Esophagus squamous epithelium (tissue), 5 donors: Measurements from ENCODE around the gene FYCO1. TPM values are rescaled to one million over a fixed set of nuclear protein-coding genes. Genes with fewer than 3 reads are reported as not detected.
A peak's percentile ranks its signal among the peaks of the same experiment; 100 is the strongest.

Experiments
- DNase-seq: peaks from one replicate; lab custom pipeline; 2025; lab: John Stamatoyannopoulos, UW
- H3K27ac ChIP-seq, 4 donors: fragments of 200-600 bp; sonication (generic); one replicate each; pipeline ENCODE4 v1.5.1; 2016 to 2019; ENCODE audit warnings: mild to moderate bottlenecking in 1 of 4
- H3K27me3 ChIP-seq, 4 donors: fragments of 200-600 bp; sonication (generic); 1 replicate in 3 of 4; 2 replicates in 1 of 4; pipeline versions ENCODE4 v1.5.1 to v1.6.0; 2017 to 2021; ENCODE audit warnings: antibody characterized with exemption in 1 of 4
- H3K36me3 ChIP-seq, 3 donors: fragments of 200-600 bp; sonication (generic); one replicate each; pipeline ENCODE4 v1.5.1; 2016 to 2019
- H3K4me1 ChIP-seq, 3 donors: fragments of 200-600 bp; sonication (generic); one replicate each; pipeline ENCODE4 v1.5.1; 2017 to 2019
- H3K4me3 ChIP-seq, 4 donors: fragments of 200-600 bp; sonication (generic); 1 replicate in 3 of 4; 2 replicates in 1 of 4; pipeline ENCODE4 v1.5.1; 2016 to 2019; ENCODE audit warnings: mild to moderate bottlenecking in 2 of 4, moderate library complexity in 1 of 4
- H3K9me3 ChIP-seq, 3 donors: fragments of 200-600 bp; sonication (generic); one replicate each; pipeline ENCODE4 v1.5.1; 2016 to 2019
- CTCF ChIP-seq, 6 experiments: fragments of 450-650 bp in 4 of 6; fragments of 200-600 bp in 2 of 6; sonication (generic) in 2 of 6; IDR thresholded peaks; one replicate each; pipeline ENCODE4 v1.5.1; 2016 to 2019; ENCODE audit warnings: antibody characterized with exemption in 6 of 6, mild to moderate bottlenecking in 4 of 6, moderate library complexity in 4 of 6
- POLR2A ChIP-seq, 4 donors: fragments of 450-650 bp; IDR thresholded peaks; one replicate each; pipeline ENCODE4 v1.6.1; 2017; ENCODE audit warnings: antibody characterized with exemption in 4 of 4, mild to moderate bottlenecking in 4 of 4, moderate library complexity in 3 of 4
- WGBS, 2 donors: methylation state at CpG; one replicate each; pipeline ENCODE4 v1.1.5; 2018; 5-methylcytosine and 5-hydroxymethylcytosine counted together
- intact Hi-C: fragments of 100-400 bp; cut with DNase I; formaldehyde crosslinking; loops from one replicate; pipeline ENCODE4 v1.15.0; 2022
- total RNA-seq, 4 donors: library from RNA; depleted of rRNA; stranded (reverse); fragments of >200 nt; gene quantifications; one replicate each; pipeline ENCODE4 v1.1.0, GENCODE V29; 2016
- donor health status: DM: yes; HTN: yes; CAD: no.

FYCO1 gene
- total RNA-seq, 4 donors from 2014 or later: 17.8 to 33.3 (median 25.0) TPM

- Histone ChIP-seq H3K27ac (peak overlapping the region; percentile 4 to 72 (median 44)), H3K4me3 (no peak overlapping the region), H3K27me3 (no peaks in the 10 kb centered on the region), H3K9me3 (no peaks in the 10 kb centered on the region), H3K4me1 (peaks cover 0 to 17% (median 0%) of the 10 kb centered on the region in 3 donors), H3K36me3 (peaks cover 38 to 100% (median 57%) of the 10 kb centered on the region in 3 donors)
- DNase-seq: no peak
- intact Hi-C loops: no loop called here
- 80 to 90% methylated on average over 6 to 7 of the region's 7 CpGs for WGBS, 2 donors
- TF ChIP-seq CTCF (IDR thresholded peaks at IDR 0.05) (no peak), POLR2A (IDR thresholded peaks at IDR 0.05) (no peak)
These were observed 36.4 kb downstream of the FYCO1 start for GRCh38 chr3:45959201-45959600.

GRCh38 chr3:45958321-45958791 lies 37.3 kb downstream of the FYCO1 start:
- Histone ChIP-seq H3K4me3 (no peak overlapping the region), H3K27me3 (no peaks in the 10 kb centered on the region), H3K36me3 (peaks cover 33 to 100% (median 55%) of the 10 kb centered on the region in 3 donors), H3K9me3 (no peaks in the 10 kb centered on the region), H3K27ac (peak overlapping the region in 3 of 4 donors; percentile 24 to 72 (median 65)), H3K4me1 (peaks cover 0 to 17% (median 0%) of the 10 kb centered on the region in 3 donors)
- WGBS, 2 donors: 92 to 100% methylated on average over 1 to 2 of the region's 6 CpGs
- intact Hi-C loops: no loop called here
- TF ChIP-seq CTCF (IDR thresholded peaks at IDR 0.05) (no peak), POLR2A (IDR thresholded peaks at IDR 0.05) (no peak)
- DNase-seq: no peak

- TF ChIP-seq CTCF (IDR thresholded peaks at IDR 0.05) (no peak), POLR2A (IDR thresholded peaks at IDR 0.05) (no peak)
- intact Hi-C loops: no loop called here
- H3K4me1 ChIP-seq: peaks cover 0 to 17% (median 0%) of the 10 kb centered on the region in 3 donors
- H3K27ac ChIP-seq: peak overlapping the region in 2 of 4 donors; percentile 65 to 72
- H3K36me3 ChIP-seq: peaks cover 27 to 100% (median 57%) of the 10 kb centered on the region in 3 donors
- no peaks in the 10 kb centered on the region for H3K27me3 ChIP-seq
- H3K9me3 ChIP-seq: no peaks in the 10 kb centered on the region
- WGBS, 2 donors: 82% methylated on average over 2 of the region's 5 CpGs; no CpG with 5 or more reads in 1 of the 2 donors
- H3K4me3 ChIP-seq: no peak overlapping the region
- no peak for DNase-seq
These were observed 38.0 kb downstream of the FYCO1 start for GRCh38 chr3:45957586-45957985.

GRCh38 chr3:45955706-45956105 lies 39.9 kb downstream of the FYCO1 start:
- Histone ChIP-seq H3K9me3 (no peaks in the 10 kb centered on the region), H3K36me3 (peaks cover 19 to 100% (median 59%) of the 10 kb centered on the region in 3 donors), H3K4me3 (no peak overlapping the region), H3K27me3 (no peaks in the 10 kb centered on the region), H3K4me1 (peaks cover 0 to 22% (median 0%) of the 10 kb centered on the region in 3 donors), H3K27ac (no peak overlapping the region)
- WGBS, 2 donors: 96 to 100% methylated on average over 2 to 4 of the region's 4 CpGs
- DNase-seq: no peak
- intact Hi-C loops: no loop called here
- TF ChIP-seq CTCF (IDR thresholded peaks at IDR 0.05) (no peak), POLR2A (IDR thresholded peaks at IDR 0.05) (no peak)

GRCh38 chr3:45955017-45955647 lies 40.5 kb downstream of the FYCO1 start:
- no peak for DNase-seq
- Histone ChIP-seq H3K27me3 (no peaks in the 10 kb centered on the region), H3K36me3 (peaks cover 17 to 100% (median 55%) of the 10 kb centered on the region in 3 donors), H3K27ac (no peak overlapping the region), H3K4me1 (peaks cover 0 to 22% (median 0%) of the 10 kb centered on the region in 3 donors), H3K9me3 (no peaks in the 10 kb centered on the region), H3K4me3 (no peak overlapping the region)
- TF ChIP-seq POLR2A (IDR thresholded peaks at IDR 0.05): no peak
- TF ChIP-seq CTCF (IDR thresholded peaks at IDR 0.05): no peak
- intact Hi-C loops: no loop called here
- 81 to 89% methylated on average over 6 to 8 of the region's 11 CpGs for WGBS, 2 donors
